NOMO-1 (cell line): Measurements from ENCODE around the gene GNAQ.

Experiments
- DNase-seq, 2 experiments: peaks; one replicate each; lab custom pipeline; 2025; ENCODE audit not compliant: unreplicated experiment in 2 of 2; lab: John Stamatoyannopoulos, UW

The GNAQ gene

GRCh38 chr9:78032730-78033457, 1.3 kb upstream of the GNAQ start:
- DNase-seq: no peak

- DNase-seq: peak; percentile 56 to 72
Observed at GRCh38 chr9:78031893-78032729, 500 bp upstream of the GNAQ start.

- no peak for DNase-seq
Observed at GRCh38 chr9:78030553-78031443, 813 bp downstream of the GNAQ start.

- DNase-seq: no peak
Observed at GRCh38 chr9:78030296-78030552, 1.4 kb downstream of the GNAQ start.

GRCh38 chr9:78029551-78030295, 1.9 kb downstream of the GNAQ start:
- no peak for DNase-seq

- no peak for DNase-seq
Observed at GRCh38 chr9:78028926-78029325, 2.7 kb downstream of the GNAQ start.

GRCh38 chr9:78026947-78027346, 4.7 kb downstream of the GNAQ start:
- DNase-seq: no peak

- no peak for DNase-seq
Observed at GRCh38 chr9:78026416-78026815, 5.2 kb downstream of the GNAQ start.

GRCh38 chr9:78025186-78025585, 6.4 kb downstream of the GNAQ start:
- peak in 1 of 2 experiments; percentile 29 for DNase-seq

GRCh38 chr9:78023003-78023741, 8.4 kb downstream of the GNAQ start:
- peak; percentile 77 to 85 for DNase-seq

GRCh38 chr9:78021697-78022096, 9.9 kb downstream of the GNAQ start:
- DNase-seq: no peak

- no peak for DNase-seq
Observed at GRCh38 chr9:78017190-78017693, 14.4 kb downstream of the GNAQ start.

- DNase-seq: no peak
Observed at GRCh38 chr9:78015241-78015640, 16.4 kb downstream of the GNAQ start.

- no peak for DNase-seq
Observed at GRCh38 chr9:78014776-78015175, 16.8 kb downstream of the GNAQ start.

GRCh38 chr9:78013934-78014333, 17.7 kb downstream of the GNAQ start:
- no peak for DNase-seq

GRCh38 chr9:78011049-78011448, 20.6 kb downstream of the GNAQ start:
- no peak for DNase-seq

GRCh38 chr9:78010445-78010844, 21.2 kb downstream of the GNAQ start:
- DNase-seq: peak in 1 of 2 experiments; percentile 29

- DNase-seq: no peak
Observed at GRCh38 chr9:78009186-78009585, 22.4 kb downstream of the GNAQ start.

- DNase-seq: no peak
Observed at GRCh38 chr9:78006734-78007133, 24.9 kb downstream of the GNAQ start.
